Body of pancreas (tissue), 4 donors: ENCODE data around the gene SLC17A8.

Source experiments
- POLR2A ChIP-seq, 3 donors: fragments of 450-650 bp; IDR thresholded peaks; one replicate each; pipeline ENCODE4 v1.6.1; 2016; ENCODE audit warnings: antibody characterized with exemption in 3 of 3, mild to moderate bottlenecking in 2 of 3
- TF ChIP-seq, protein P1 (sequence below), 7 experiments: fragments of 450-650 bp in 4 of 7; fragments of 200-600 bp in 3 of 7; sonication (generic) in 3 of 7; IDR thresholded peaks; one replicate each; pipeline ENCODE4 v1.5.1; 2016 to 2019; ENCODE audit warnings: antibody characterized with exemption in 7 of 7

DNA sequence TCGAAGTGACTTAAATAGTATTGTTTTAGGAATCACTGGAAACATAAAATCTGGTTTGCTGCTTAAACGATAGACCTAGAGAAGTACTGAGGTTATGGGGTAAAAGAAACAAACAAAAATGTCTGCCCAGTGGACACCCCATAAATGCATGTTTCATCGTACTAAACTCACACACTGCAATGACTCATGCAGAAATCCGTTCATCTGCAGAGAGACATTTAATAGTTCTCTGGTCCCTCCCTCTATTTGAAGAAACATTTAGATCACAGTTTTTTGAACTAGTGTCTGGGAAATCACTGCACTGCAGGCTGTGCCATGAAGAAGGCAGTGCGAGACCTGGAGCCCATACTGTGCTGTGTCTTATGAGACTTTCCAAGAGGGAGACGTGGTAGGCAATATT lies 25.5 kb downstream of the SLC17A8 start:
- TF ChIP-seq, protein P1, sequence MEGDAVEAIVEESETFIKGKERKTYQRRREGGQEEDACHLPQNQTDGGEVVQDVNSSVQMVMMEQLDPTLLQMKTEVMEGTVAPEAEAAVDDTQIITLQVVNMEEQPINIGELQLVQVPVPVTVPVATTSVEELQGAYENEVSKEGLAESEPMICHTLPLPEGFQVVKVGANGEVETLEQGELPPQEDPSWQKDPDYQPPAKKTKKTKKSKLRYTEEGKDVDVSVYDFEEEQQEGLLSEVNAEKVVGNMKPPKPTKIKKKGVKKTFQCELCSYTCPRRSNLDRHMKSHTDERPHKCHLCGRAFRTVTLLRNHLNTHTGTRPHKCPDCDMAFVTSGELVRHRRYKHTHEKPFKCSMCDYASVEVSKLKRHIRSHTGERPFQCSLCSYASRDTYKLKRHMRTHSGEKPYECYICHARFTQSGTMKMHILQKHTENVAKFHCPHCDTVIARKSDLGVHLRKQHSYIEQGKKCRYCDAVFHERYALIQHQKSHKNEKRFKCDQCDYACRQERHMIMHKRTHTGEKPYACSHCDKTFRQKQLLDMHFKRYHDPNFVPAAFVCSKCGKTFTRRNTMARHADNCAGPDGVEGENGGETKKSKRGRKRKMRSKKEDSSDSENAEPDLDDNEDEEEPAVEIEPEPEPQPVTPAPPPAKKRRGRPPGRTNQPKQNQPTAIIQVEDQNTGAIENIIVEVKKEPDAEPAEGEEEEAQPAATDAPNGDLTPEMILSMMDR (IDR thresholded peaks at IDR 0.05): no peak
- no peak for TF ChIP-seq POLR2A (IDR thresholded peaks at IDR 0.05)
